HG02884 (cell line): Measurements from ENCODE around the gene PSMD11.

ENCODE experiments used
- ATAC-seq: cut with Tn5 transposase; IDR thresholded peaks from one replicate; pipeline ENCODE4 v1.9.1; 2021; ENCODE audit warnings: mild to moderate bottlenecking, moderate library complexity; ENCODE audit not compliant: unreplicated experiment

Gene PSMD11

GRCh38 chr17:32489320-32490100 lies 45.2 kb downstream of the PSMD11 start:
- no peak for ATAC-seq

DNA sequence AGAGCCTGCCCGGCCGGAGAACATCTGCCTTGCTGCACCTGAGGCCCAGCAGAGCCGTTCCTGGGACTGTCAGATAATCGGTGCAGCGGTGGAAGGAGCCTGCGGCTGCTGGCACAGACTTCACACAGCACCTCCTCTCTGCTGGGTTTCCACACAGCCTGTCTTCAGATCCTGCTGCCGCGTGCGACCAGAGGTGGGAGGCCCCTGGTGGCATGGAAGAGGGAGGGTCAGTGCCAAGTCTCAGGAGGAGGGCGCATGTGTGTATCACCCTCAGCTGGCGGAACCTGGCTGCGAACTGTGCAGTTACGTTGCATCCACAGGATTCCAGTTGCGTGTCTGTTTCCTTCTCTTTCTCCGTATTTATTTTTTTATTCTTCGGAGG lies 45.8 kb downstream of the PSMD11 start:
- no peak for ATAC-seq

- ATAC-seq, result no peak
Observed at GRCh38 chr17:32491371-32492263, 47.3 kb downstream of the PSMD11 start.

DNA sequence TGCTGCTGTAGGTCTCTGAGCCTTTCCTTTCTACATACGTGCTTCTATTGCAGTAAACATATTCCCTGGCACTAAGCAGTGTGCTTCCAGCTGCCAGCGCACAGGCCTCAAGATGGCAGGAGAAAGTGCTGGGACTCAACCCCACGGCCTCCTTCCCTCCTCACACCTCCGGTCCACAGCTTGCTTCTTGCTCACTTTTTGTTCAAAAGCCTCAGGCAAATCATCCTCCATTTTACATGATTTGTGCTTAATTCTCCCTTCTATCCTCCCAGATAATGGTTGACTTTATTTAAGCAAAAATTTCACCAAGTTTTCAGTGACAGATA lies 47.9 kb downstream of the PSMD11 start:
- no peak for ATAC-seq

DNA sequence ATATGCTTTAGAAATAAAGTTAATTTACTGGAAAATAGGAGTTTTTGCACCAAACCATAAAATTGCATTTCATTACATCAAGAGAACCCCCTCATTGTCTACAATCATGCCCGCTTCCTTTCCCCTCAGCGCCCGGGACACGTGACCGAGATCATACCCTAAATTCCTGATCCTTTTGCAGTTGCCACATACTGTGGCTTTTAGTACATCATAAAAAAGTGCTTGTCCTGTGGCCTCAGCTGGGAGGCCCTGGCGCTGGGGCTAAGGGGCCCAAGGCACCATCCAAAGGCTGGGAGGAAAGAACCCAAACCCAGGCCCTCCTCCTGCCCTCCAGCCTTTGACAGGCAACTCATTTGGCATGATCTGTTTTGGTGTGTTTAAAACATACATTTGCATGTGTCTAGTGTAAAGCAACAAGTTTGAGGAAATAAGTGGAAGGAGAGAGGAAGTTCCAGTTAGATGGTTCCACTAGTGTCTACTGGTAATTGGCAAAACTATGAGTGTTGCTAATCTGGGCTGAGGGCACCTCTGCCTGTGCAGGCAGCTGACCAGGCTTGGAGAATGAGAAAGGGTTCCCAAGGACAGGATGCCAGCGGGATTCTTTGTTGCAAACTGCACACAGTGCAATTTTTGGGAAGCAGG lies 48.5 kb downstream of the PSMD11 start:
- no peak for ATAC-seq

DNA sequence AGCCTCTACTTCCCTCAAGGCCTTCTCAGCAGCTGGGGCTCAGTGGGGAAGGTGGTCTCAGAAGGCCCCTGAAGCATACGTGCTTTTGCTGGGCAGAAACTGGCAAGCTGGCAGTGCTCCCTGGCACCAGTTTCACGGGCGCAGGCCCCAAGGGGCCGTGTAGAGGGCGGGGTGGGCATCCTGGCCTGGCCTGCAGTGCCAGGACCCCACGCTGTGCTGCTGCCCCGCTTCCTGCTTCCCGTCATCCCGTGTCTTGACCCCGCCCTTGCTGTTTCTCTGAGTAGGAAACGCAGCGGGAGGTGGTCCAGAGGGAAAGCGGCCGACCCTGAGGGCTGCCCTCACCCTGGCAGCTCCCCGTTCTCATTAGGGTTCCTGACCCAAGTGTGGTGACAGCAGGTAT lies 49.3 kb downstream of the PSMD11 start:
- ATAC-seq, result no peak

GRCh38 chr17:32493976-32494513 lies 49.7 kb downstream of the PSMD11 start:
- no peak for ATAC-seq

- no peak for ATAC-seq
Observed at GRCh38 chr17:32494621-32495358, 50.5 kb downstream of the PSMD11 start.

- no peak for ATAC-seq
Observed at GRCh38 chr17:32495359-32496231, 51.3 kb downstream of the PSMD11 start.

- ATAC-seq, result no peak
Observed at GRCh38 chr17:32496395-32497073, 52.2 kb downstream of the PSMD11 start.

GRCh38 chr17:32497431-32498205 lies 53.3 kb downstream of the PSMD11 start:
- ATAC-seq, result no peak

DNA sequence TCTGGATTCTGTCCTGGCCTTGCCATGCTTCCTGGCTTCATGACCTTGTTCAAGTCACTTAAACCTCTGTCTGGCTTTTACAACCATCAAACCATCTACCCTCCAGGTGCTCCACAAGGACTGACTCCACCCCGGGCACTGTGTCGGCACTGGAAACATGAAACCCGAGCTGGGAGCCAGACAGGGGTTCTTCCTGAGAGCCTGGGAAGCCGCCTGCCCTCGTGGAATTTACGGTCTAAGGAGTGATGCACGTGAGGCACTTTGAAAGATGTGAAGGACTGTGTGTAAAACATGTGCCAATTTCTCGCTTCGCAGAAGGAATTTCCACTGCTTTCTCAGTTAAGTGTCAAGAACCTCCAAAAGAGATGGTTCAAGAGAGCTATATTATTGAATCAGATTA lies 54.1 kb downstream of the PSMD11 start:
- no peak for ATAC-seq

GRCh38 chr17:32502013-32502412 lies 57.7 kb downstream of the PSMD11 start:
- ATAC-seq, result no peak

GRCh38 chr17:32502710-32503109 lies 58.4 kb downstream of the PSMD11 start:
- ATAC-seq, result no peak

DNA sequence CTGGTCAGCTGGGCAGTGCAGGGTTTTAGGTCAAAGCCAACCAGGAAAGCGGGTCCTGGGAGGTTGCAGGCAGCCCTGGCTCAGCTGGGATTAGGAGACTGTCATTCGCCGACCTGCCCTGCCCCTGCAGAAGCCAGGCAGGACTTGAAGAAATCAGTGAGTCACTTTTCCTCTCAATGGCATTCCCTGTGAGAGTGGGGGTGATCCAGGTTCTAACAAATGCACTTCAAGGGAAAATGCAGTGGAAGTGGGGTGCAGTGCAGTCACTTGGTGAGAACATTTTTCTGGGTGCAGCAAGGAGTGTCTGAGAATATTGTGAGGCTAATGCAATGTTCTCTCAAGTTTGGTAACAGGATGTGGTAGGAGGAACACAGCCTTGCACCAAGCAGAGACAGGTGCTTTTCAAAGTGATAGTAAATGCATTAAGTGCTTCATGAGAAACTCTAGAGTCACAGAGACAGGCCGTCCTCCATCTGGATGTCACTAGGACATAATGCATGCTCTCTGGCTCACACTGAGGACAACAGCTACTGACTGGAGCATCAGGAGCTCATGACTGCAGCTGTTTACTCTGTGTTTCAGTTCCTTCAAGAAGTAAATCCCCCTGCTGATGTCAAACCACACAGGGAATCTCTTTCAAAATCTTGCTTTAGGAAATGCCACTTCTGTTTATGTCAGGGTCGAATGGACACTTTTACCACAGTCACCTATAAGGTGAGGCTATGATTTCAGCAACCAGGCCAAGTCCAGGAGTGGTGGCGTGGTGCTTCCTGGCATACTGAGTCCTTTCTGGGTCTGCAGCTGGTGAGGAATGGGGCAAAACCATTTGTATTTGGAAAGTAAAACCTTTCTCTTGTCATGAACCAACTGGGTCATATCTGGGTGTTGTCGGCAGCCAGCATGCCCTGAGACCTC lies 59.2 kb downstream of the PSMD11 start:
- peak; percentile 92 for ATAC-seq

- ATAC-seq, result no peak
Observed at GRCh38 chr17:32504166-32504990, 60.1 kb downstream of the PSMD11 start.

GRCh38 chr17:32508926-32509325 lies 64.6 kb downstream of the PSMD11 start:
- ATAC-seq, result no peak
